OCI-LY7 (cell line): ENCODE results near the gene MS4A18. TPM values are rescaled to one million over a fixed set of nuclear protein-coding genes. Genes with fewer than 3 reads are reported as not detected.
A peak's percentile ranks its signal among the peaks of the same experiment; 100 is the strongest.

Source experiments
- BruUV-seq: library from RNA; stranded (reverse); fragments of 400-500 nt; replicated peaks from 2 replicates; lab custom pipeline; 2021; lab: Mats Ljungman, UMichigan
- CTCF ChIA-PET: fragments of 300-600 bp; sonication (Branson Sonifier 250); formaldehyde crosslinking; loops from one replicate; lab custom pipeline; 2022; ENCODE audit warnings: antibody characterized with exemption; ENCODE audit not compliant: unreplicated experiment; lab: Charles Lee
- POLR2A ChIA-PET: fragments of 300-600 bp; sonication (Branson Sonifier 250); formaldehyde crosslinking; loops from one replicate; lab custom pipeline; 2022; ENCODE audit warnings: antibody characterized with exemption; lab: Charles Lee
- DNase-seq: peaks from one replicate; pipeline ENCODE4 v3.0.0-alpha.2; 2015; ENCODE audit warnings: low spot score
- H2AFZ ChIP-seq: fragments of 200-600 bp; sonication (generic), shearing (Covaris generic); 2 replicates; pipeline ENCODE4 v1.6.1; 2014; ENCODE audit warnings: mild to moderate bottlenecking, antibody characterized with exemption, low read length, moderate library complexity
- H3K27ac ChIP-seq: fragments of 200-600 bp; sonication (generic); 2 replicates; pipeline ENCODE4 v1.5.1; 2014; ENCODE audit warnings: mixed run types, low read depth, mild to moderate bottlenecking, moderate library complexity, low read length, inconsistent platforms; ENCODE audit not compliant: poor library complexity, severe bottlenecking
- H3K36me3 ChIP-seq: fragments of 200-600 bp; sonication (generic); 2 replicates; pipeline ENCODE4 v1.6.1; 2014; ENCODE audit warnings: mild to moderate bottlenecking, antibody characterized with exemption, low read length, moderate library complexity, mixed read lengths; ENCODE audit not compliant: insufficient read depth
- H3K4me1 ChIP-seq: fragments of 200-600 bp; sonication (generic); 2 replicates; pipeline ENCODE4 v1.5.1; 2014; ENCODE audit warnings: mild to moderate bottlenecking, low read length; ENCODE audit not compliant: insufficient read depth, poor library complexity, severe bottlenecking
- H3K4me2 ChIP-seq: fragments of 200-600 bp; sonication (generic); 2 replicates; pipeline ENCODE4 v1.6.1; 2014; ENCODE audit warnings: mild to moderate bottlenecking, low read length
- H3K4me3 ChIP-seq: fragments of 200-600 bp; sonication (generic); 2 replicates; pipeline ENCODE4 v1.5.1; 2014; ENCODE audit warnings: mild to moderate bottlenecking, low read depth, low read length; ENCODE audit not compliant: poor library complexity, severe bottlenecking
- H3K79me2 ChIP-seq: fragments of 200-600 bp; sonication (generic); 2 replicates; pipeline ENCODE4 v1.6.1; 2016; ENCODE audit warnings: low read depth, mild to moderate bottlenecking, low read length, moderate library complexity, mixed read lengths; ENCODE audit not compliant: insufficient read depth
- H3K9me2 ChIP-seq: fragments of 200-600 bp; sonication (generic); 2 replicates; pipeline ENCODE4 v1.6.1; 2016; ENCODE audit warnings: mild to moderate bottlenecking, low read length, mixed read lengths; ENCODE audit not compliant: insufficient read depth
- H3K9me3 ChIP-seq: fragments of 200-600 bp; sonication (generic); 2 replicates; pipeline ENCODE4 v1.6.1; 2014; ENCODE audit warnings: mild to moderate bottlenecking, mixed run types, low read length, mixed read lengths
- H4K20me1 ChIP-seq: fragments of 200-600 bp; sonication (generic); 2 replicates; pipeline ENCODE4 v1.6.1; 2014; ENCODE audit warnings: mild to moderate bottlenecking, antibody characterized with exemption, low read length, moderate library complexity, mixed read lengths; ENCODE audit not compliant: insufficient read depth
- EZH2phosphoT487 ChIP-seq: fragments of 200-600 bp; sonication (generic); IDR thresholded peaks from 2 replicates; pipeline ENCODE4 v1.6.1; 2018; ENCODE audit warnings: low read depth, borderline replicate concordance, mild to moderate bottlenecking, mixed run types, antibody characterized with exemption, low read length, moderate library complexity, mixed read lengths
- intact Hi-C: fragments of 100-400 bp; cut with micrococcal nuclease; formaldehyde crosslinking; loops from one replicate; pipeline ENCODE4 v1.10.0; 2022; ENCODE audit not compliant: unreplicated experiment
- total RNA-seq, 2 experiments: library from RNA; depleted of rRNA in 1 of 2; stranded (reverse); fragments of >200 nt in 1 of 2; shearing (Covaris generic) in 1 of 2; gene quantifications; 2 replicates each; pipeline ENCODE4 v1.2.3, GENCODE V29; 2014 to 2022
- TF ChIP-seq, protein P1 (sequence below): fragments of 200-600 bp; sonication (generic); conservative IDR thresholded peaks from 2 replicates; pipeline ENCODE4 v1.5.1; 2014; ENCODE audit warnings: mild to moderate bottlenecking, antibody characterized with exemption, low read length, moderate library complexity, mixed read lengths

Gene MS4A18
- total RNA-seq, 2 experiments from 2014 or later: not detected

DNA sequence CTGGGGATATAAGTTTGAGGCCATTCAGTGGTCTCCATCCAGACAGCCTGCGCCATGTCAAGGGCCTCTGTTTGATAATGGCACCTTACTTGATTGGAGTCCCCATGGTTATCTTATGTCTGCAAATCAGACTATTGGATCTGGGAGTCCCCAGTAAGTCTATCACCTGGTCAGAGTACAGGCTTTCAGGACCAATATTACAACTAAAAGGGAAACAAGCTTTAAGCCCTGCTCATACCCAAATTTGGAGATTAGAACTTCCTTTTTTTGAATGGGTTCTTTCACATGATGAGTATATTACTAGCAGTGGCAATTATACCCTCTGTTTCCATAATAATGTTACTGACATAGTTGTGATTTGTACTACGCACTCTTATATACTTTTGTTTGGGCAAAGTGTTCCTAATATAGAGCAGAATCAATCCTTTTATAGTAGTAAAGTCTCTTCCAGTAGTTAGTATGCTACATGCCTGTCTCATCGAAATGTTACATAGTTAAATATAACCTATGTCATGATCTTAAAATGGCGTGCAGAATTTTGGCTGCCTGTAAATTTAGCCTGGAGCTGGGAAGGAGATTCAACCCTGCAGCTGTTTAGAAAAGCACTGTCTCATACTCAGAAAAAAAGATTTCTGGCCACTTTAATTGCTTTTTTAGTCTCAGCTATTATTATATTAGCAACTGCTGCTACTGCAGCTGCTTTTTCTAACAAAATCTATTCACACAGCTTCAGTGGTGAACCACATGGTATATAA is 37.1 kb downstream of the MS4A18 start:
- Histone ChIP-seq H3K79me2 (no peaks in the 10 kb centered on the region), H2AFZ (no peak overlapping the region), H4K20me1 (no peaks in the 10 kb centered on the region), H3K27ac (no peak overlapping the region), H3K4me1 (no peaks in the 10 kb centered on the region), H3K9me3 (no peaks in the 10 kb centered on the region), H3K9me2 (no peaks in the 10 kb centered on the region), H3K36me3 (no peaks in the 10 kb centered on the region), H3K4me2 (no peak overlapping the region), H3K4me3 (no peak overlapping the region)
- no peak for DNase-seq
- ChIA-PET CTCF (no interaction called here), POLR2A (interaction anchor here (1.2 kb wide), 1 partner anchor 62 kb away, joined by 3 read pairs; the partner anchor contains the start of gene MS4A8)
- intact Hi-C loops: no loop called here
- no TSS peak for BruUV-seq
- TF ChIP-seq EZH2phosphoT487: no peak
- TF ChIP-seq, protein P1, sequence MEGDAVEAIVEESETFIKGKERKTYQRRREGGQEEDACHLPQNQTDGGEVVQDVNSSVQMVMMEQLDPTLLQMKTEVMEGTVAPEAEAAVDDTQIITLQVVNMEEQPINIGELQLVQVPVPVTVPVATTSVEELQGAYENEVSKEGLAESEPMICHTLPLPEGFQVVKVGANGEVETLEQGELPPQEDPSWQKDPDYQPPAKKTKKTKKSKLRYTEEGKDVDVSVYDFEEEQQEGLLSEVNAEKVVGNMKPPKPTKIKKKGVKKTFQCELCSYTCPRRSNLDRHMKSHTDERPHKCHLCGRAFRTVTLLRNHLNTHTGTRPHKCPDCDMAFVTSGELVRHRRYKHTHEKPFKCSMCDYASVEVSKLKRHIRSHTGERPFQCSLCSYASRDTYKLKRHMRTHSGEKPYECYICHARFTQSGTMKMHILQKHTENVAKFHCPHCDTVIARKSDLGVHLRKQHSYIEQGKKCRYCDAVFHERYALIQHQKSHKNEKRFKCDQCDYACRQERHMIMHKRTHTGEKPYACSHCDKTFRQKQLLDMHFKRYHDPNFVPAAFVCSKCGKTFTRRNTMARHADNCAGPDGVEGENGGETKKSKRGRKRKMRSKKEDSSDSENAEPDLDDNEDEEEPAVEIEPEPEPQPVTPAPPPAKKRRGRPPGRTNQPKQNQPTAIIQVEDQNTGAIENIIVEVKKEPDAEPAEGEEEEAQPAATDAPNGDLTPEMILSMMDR: no peak

DNA sequence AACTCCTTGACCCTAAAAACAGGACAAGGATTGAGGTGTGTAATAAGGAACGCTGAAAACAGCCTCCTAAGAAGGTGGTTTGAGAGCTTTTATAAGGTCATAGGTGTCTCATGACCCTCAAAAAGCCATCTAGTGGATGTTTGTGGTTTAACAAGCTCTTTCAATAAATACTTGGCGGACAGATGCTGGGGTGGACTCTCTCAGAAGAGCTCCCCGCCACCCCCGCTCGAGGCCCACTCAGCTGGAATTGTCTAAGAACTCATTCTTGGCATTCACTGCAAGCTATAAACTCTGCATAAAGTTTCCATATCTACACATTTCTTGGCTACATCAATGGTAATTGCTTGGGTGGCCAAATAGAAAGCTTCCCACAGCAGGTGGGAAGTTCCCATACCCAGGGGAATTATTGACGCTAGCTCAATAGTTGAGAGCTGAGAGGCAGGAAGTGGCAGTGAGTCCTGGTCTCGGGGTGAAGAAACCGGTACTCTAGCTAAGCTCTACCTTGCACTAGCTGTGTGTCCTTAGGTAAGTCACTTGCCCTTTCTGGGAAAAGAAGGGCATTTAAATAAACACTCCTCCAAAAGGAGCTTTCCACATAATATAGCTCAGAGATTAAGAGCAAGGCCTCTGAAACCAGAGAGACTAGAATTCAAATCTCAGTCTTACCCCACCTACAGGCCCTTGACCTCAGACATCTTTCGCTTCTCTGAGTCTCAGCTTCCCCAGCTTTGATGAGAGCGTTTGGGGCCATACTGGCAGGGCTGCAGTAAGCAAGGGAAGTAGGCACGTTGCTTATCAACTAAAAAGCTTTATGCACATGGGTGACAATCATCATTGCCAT is 38.6 kb downstream of the MS4A18 start:
- peak; percentile 39 for DNase-seq
- H3K4me2 ChIP-seq: no peak overlapping the region
- POLR2A ChIA-PET: interaction anchor here (0.6 to 0.7 kb wide), 2 partner anchors 156 to 1266 kb away, joined by 3 read pairs; no protein-coding TSS in a partner anchor
- TF ChIP-seq, protein P1: peak; percentile 72
- TF ChIP-seq EZH2phosphoT487: no peak
- H3K9me3 ChIP-seq: no peaks in the 10 kb centered on the region
- no peaks in the 10 kb centered on the region for H3K4me1 ChIP-seq
- no peak overlapping the region for H3K4me3 ChIP-seq
- H3K79me2 ChIP-seq: no peaks in the 10 kb centered on the region
- no peaks in the 10 kb centered on the region for H3K36me3 ChIP-seq
- BruUV-seq: no TSS peak
- no peaks in the 10 kb centered on the region for H3K9me2 ChIP-seq
- intact Hi-C loops: no loop called here
- H3K27ac ChIP-seq: no peak overlapping the region
- no peaks in the 10 kb centered on the region for H4K20me1 ChIP-seq
- CTCF ChIA-PET: interaction anchor here (0.7 to 2.1 kb wide), 4 partner anchors 9 to 23 kb away, joined by 3 to 5 read pairs (median 4); no protein-coding TSS in a partner anchor
- no peak overlapping the region for H2AFZ ChIP-seq
